ENCODE data around the gene SLC30A7. TPM values are rescaled to one million over a fixed set of nuclear protein-coding genes. Genes with fewer than 3 reads are reported as not detected.

Gene SLC30A7
- polyA plus RNA-seq, 1 of the 3 experiments (the other 2 are of a cell fraction) = 4.0 TPM

DNA sequence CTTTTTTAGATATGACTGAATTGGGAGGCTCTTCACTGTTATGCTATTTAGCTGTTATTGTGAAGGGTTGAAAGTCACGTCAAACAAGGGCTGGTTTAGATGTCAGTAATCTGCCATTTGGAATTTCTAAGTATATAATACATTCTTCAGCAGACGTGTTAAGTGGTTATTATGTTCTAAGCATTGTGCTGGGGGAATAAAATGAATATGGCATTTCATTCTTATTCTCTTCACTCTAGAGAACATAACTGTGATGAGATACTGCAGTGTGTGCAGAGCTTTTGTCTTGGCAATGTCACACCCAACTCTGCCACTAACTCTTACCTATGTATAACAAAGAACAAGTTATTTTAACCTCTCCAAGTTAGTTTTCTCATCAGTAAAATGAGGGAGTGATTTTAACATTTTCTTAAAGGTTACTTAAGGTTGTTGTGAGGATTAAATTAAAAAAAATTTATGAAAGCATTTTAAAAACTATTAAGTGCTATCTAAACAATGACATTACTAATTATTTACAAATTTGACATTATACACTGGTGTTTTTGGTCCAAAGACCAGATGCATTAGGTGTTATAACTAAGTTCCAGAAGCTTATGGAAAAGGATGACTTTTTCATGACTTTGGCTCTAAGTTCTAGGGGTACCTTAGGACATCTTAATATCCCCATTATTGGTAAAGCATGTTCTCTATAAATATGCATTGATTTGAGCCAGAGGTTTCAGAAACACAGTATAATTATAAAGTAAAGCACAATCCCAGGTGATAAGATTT, 58.3 kb downstream of the SLC30A7 start:
- Histone ChIP-seq H3K27me3 (ENCODE audit: insufficient read depth) (no peaks in the 10 kb centered on the region), H3K4me3 (ENCODE audit: low read depth in 2 of 2, low read length in 1 of 2) (no peak overlapping the region), H3K4me1 (ENCODE audit: control insufficient read depth in 1 of 2, insufficient read depth in 2 of 2, low read depth in 1 of 2, low read length in 1 of 2) (peaks cover 12 to 14% of the 10 kb centered on the region in 2 experiments; a peak in 3 of 4 replicates), H3K27ac (ENCODE audit: low read depth in 2 of 2, low read length in 1 of 2) (no peak overlapping the region), H3K79me2 (ENCODE audit: insufficient read depth) (peaks cover 5% of the 10 kb centered on the region; the same call in 1 of the 2 replicates), H3K9me3 (no peaks in the 10 kb centered on the region), H3K9ac (no peak overlapping the region), H3K4me2 (no peak overlapping the region), H4K20me1 (ENCODE audit: insufficient read depth) (no peaks in the 10 kb centered on the region; the same call in 1 of the 2 replicates), H3F3A (replicated peaks; ENCODE audit: insufficient read depth) (peaks cover 8% of the 10 kb centered on the region), H2AFZ (ENCODE audit: low read depth) (no peak overlapping the region), H3K36me3 (replicated peaks in 1 of 2; ENCODE audit: control insufficient read depth in 1 of 2, insufficient read depth in 2 of 2, low read length in 1 of 2) (peaks cover 14 to 18% of the 10 kb centered on the region in 2 experiments), H3K9me2 (no peaks in the 10 kb centered on the region)
- ChIA-PET CTCF (interaction anchor here (1.3 to 2.4 kb wide), 2 partner anchors 24 to 334 kb away, joined by 7 to 8 read pairs; no protein-coding TSS in a partner anchor), POLR2A (no interaction called here)
- DNase-seq = no peak
- WGBS (ENCODE audit: low lambda C conversion rate) = 94% methylated on average over 2 of the region's 2 CpGs
- TF ChIP-seq, protein P1, sequence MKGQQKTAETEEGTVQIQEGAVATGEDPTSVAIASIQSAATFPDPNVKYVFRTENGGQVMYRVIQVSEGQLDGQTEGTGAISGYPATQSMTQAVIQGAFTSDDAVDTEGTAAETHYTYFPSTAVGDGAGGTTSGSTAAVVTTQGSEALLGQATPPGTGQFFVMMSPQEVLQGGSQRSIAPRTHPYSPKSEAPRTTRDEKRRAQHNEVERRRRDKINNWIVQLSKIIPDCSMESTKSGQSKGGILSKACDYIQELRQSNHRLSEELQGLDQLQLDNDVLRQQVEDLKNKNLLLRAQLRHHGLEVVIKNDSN (IDR thresholded peaks at IDR 0.05; ENCODE audit: borderline replicate concordance, low read depth) = no peak
- no peak for TF ChIP-seq JUND (IDR thresholded peaks at IDR 0.05)
- TF ChIP-seq, protein P2, sequence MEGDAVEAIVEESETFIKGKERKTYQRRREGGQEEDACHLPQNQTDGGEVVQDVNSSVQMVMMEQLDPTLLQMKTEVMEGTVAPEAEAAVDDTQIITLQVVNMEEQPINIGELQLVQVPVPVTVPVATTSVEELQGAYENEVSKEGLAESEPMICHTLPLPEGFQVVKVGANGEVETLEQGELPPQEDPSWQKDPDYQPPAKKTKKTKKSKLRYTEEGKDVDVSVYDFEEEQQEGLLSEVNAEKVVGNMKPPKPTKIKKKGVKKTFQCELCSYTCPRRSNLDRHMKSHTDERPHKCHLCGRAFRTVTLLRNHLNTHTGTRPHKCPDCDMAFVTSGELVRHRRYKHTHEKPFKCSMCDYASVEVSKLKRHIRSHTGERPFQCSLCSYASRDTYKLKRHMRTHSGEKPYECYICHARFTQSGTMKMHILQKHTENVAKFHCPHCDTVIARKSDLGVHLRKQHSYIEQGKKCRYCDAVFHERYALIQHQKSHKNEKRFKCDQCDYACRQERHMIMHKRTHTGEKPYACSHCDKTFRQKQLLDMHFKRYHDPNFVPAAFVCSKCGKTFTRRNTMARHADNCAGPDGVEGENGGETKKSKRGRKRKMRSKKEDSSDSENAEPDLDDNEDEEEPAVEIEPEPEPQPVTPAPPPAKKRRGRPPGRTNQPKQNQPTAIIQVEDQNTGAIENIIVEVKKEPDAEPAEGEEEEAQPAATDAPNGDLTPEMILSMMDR (IDR thresholded peaks at IDR 0.05) = no peak
- TF ChIP-seq RFX5 (IDR thresholded peaks at IDR 0.05; ENCODE audit: low read length) = no peak
- TF ChIP-seq YY1 (IDR thresholded peaks at IDR 0.05; ENCODE audit: low read depth) = no peak
- no peak for TF ChIP-seq NRF1 (IDR thresholded peaks at IDR 0.05; ENCODE audit: low read depth, low read length)
- TF ChIP-seq POLR2AphosphoS5 (IDR thresholded peaks at IDR 0.05; ENCODE audit: low read depth, low read length) = no peak
- TF ChIP-seq, protein P3, sequence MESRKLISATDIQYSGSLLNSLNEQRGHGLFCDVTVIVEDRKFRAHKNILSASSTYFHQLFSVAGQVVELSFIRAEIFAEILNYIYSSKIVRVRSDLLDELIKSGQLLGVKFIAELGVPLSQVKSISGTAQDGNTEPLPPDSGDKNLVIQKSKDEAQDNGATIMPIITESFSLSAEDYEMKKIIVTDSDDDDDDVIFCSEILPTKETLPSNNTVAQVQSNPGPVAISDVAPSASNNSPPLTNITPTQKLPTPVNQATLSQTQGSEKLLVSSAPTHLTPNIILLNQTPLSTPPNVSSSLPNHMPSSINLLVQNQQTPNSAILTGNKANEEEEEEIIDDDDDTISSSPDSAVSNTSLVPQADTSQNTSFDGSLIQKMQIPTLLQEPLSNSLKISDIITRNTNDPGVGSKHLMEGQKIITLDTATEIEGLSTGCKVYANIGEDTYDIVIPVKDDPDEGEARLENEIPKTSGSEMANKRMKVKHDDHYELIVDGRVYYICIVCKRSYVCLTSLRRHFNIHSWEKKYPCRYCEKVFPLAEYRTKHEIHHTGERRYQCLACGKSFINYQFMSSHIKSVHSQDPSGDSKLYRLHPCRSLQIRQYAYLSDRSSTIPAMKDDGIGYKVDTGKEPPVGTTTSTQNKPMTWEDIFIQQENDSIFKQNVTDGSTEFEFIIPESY (IDR thresholded peaks at IDR 0.05; ENCODE audit: borderline replicate concordance, low read depth) = no peak
- no peak for TF ChIP-seq FOSL2 (IDR thresholded peaks at IDR 0.05; ENCODE audit: borderline replicate concordance, low read depth)
- no peak for TF ChIP-seq GATA2 (CRISPR knock-in tag; IDR thresholded peaks at IDR 0.05)
- TF ChIP-seq CHD2 (IDR thresholded peaks at IDR 0.05; ENCODE audit: low read length, partially characterized antibody) = no peak
- no peak for TF ChIP-seq TCF12 (IDR thresholded peaks at IDR 0.05)
- TF ChIP-seq, protein P4, sequence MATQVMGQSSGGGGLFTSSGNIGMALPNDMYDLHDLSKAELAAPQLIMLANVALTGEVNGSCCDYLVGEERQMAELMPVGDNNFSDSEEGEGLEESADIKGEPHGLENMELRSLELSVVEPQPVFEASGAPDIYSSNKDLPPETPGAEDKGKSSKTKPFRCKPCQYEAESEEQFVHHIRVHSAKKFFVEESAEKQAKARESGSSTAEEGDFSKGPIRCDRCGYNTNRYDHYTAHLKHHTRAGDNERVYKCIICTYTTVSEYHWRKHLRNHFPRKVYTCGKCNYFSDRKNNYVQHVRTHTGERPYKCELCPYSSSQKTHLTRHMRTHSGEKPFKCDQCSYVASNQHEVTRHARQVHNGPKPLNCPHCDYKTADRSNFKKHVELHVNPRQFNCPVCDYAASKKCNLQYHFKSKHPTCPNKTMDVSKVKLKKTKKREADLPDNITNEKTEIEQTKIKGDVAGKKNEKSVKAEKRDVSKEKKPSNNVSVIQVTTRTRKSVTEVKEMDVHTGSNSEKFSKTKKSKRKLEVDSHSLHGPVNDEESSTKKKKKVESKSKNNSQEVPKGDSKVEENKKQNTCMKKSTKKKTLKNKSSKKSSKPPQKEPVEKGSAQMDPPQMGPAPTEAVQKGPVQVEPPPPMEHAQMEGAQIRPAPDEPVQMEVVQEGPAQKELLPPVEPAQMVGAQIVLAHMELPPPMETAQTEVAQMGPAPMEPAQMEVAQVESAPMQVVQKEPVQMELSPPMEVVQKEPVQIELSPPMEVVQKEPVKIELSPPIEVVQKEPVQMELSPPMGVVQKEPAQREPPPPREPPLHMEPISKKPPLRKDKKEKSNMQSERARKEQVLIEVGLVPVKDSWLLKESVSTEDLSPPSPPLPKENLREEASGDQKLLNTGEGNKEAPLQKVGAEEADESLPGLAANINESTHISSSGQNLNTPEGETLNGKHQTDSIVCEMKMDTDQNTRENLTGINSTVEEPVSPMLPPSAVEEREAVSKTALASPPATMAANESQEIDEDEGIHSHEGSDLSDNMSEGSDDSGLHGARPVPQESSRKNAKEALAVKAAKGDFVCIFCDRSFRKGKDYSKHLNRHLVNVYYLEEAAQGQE (IDR thresholded peaks at IDR 0.05; ENCODE audit: low read depth, low read length) = no peak
- TF ChIP-seq, protein P5, sequence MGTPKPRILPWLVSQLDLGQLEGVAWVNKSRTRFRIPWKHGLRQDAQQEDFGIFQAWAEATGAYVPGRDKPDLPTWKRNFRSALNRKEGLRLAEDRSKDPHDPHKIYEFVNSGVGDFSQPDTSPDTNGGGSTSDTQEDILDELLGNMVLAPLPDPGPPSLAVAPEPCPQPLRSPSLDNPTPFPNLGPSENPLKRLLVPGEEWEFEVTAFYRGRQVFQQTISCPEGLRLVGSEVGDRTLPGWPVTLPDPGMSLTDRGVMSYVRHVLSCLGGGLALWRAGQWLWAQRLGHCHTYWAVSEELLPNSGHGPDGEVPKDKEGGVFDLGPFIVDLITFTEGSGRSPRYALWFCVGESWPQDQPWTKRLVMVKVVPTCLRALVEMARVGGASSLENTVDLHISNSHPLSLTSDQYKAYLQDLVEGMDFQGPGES (IDR thresholded peaks at IDR 0.05; ENCODE audit: low read depth, low read length) = no peak
